DND-41 (cell line): ENCODE data around the gene DES.

Experiments
- CTCF ChIP-seq: IDR thresholded peaks from 2 replicates; pipeline ENCODE4 v1.5.1; 2012; ENCODE audit warnings: borderline replicate concordance, low read length, moderate library complexity, mild to moderate bottlenecking; ENCODE audit not compliant: poor library complexity, severe bottlenecking; ENCODE audit errors: extremely low read depth
- EZH2 ChIP-seq: IDR thresholded peaks from 3 replicates; pipeline ENCODE4 v1.6.1; 2012; ENCODE audit warnings: borderline replicate concordance, low read depth, mild to moderate bottlenecking, moderate library complexity, low read length, inconsistent platforms; ENCODE audit not compliant: severe bottlenecking

GRCh38 chr2:219396863-219397457 is 21.2 kb upstream of the DES start:
- TF ChIP-seq CTCF (no peak), EZH2 (no peak)
